Measurements from ENCODE around the gene PDLIM7.

- TF ChIP-seq CTCF (IDR thresholded peaks at IDR 0.05; ENCODE audit: low read length) (peak; percentile 84), EZH2 (IDR thresholded peaks at IDR 0.05; ENCODE audit: borderline replicate concordance, low read length) (no peak)
These were observed 42.9 kb downstream of the PDLIM7 start for GRCh38 chr5:177454397-177455035.

Data from OCI-LY1 (cell line).